Mesenteric fat pad (tissue), 1 donor: ENCODE data around the gene PNN. TPM values are rescaled to one million over a fixed set of nuclear protein-coding genes. Genes with fewer than 3 reads are reported as not detected.
"Not testable (repeated sequence)": the region's sequence is repeated elsewhere in the genome, so short reads cannot be mapped to it uniquely, and the experiment has no call there.

Source experiments
- DNase-seq: peaks from one replicate; pipeline ENCODE4 v3.0.0-alpha.2; 2020; ENCODE audit warnings: low spot score
- total RNA-seq: library from RNA; stranded (reverse); fragmentation: NEBNext Ultra II Directional; extraction: Animal tissue kit (Norgen Biotek cat#: 25700); gene quantifications from one replicate; pipeline ENCODE4 v1.2.1, GENCODE V29; 2021
- donor health status: DM: yes; HTN: yes; CAD: no.

PNN gene
- total RNA-seq, 1 donor from 2014 or later = 43.9 TPM

- no peak for DNase-seq
Measured at GRCh38 chr14:39180553-39180952, 5.5 kb downstream of the PNN start.

GRCh38 chr14:39181026-39181692, 6.1 kb downstream of the PNN start:
- DNase-seq = no peak

GRCh38 chr14:39181693-39182047, 6.6 kb downstream of the PNN start:
- DNase-seq = no peak

GRCh38 chr14:39182770-39183684, 8.0 kb downstream of the PNN start:
- DNase-seq = no peak

GRCh38 chr14:39183685-39184003, 8.6 kb downstream of the PNN start:
- not testable (repeated sequence) for DNase-seq

GRCh38 chr14:39184628-39185255, 9.7 kb downstream of the PNN start:
- DNase-seq = no peak

- DNase-seq = no peak
Measured at GRCh38 chr14:39185256-39186049, 10.4 kb downstream of the PNN start.

GRCh38 chr14:39186941-39187525, 12.0 kb downstream of the PNN start:
- DNase-seq = no peak

GRCh38 chr14:39203659-39204606, 28.9 kb downstream of the PNN start:
- DNase-seq = no peak

GRCh38 chr14:39207430-39207829, 32.4 kb downstream of the PNN start:
- not testable (repeated sequence) for DNase-seq

GRCh38 chr14:39211109-39211741, 36.2 kb downstream of the PNN start:
- DNase-seq = no peak

- no peak for DNase-seq
Measured at GRCh38 chr14:39212034-39212433, 37.0 kb downstream of the PNN start.

GRCh38 chr14:39212693-39213092, 37.6 kb downstream of the PNN start:
- DNase-seq = no peak

GRCh38 chr14:39217214-39217879, 42.3 kb downstream of the PNN start:
- no peak for DNase-seq

GRCh38 chr14:39218171-39218769, 43.2 kb downstream of the PNN start:
- no peak for DNase-seq

- DNase-seq = no peak
Measured at GRCh38 chr14:39219075-39219499, 44.0 kb downstream of the PNN start.

GRCh38 chr14:39220473-39220872, 45.4 kb downstream of the PNN start:
- DNase-seq = not testable (repeated sequence)

GRCh38 chr14:39228044-39228443, 53.0 kb downstream of the PNN start:
- no peak for DNase-seq
